CD4-positive, alpha-beta T cell (primary cell): Measurements from ENCODE around the gene TCTN2. TPM values are rescaled to one million over a fixed set of nuclear protein-coding genes. Genes with fewer than 3 reads are reported as not detected.

Source experiments
- ATAC-seq: fragments of 200-7000 bp; cut with Tn5 transposase; one replicate; pipeline ENCODE4 v1.10.0; 2022; ENCODE audit warnings: mild to moderate bottlenecking; ENCODE audit not compliant: poor library complexity
- CTCF ChIA-PET: fragments of 350-600 bp; sonication (Branson Sonifier 250); formaldehyde crosslinking; loops from one replicate; lab custom pipeline; 2021; ENCODE audit warnings: antibody characterized with exemption, inconsistent platforms; lab: Charles Lee
- POLR2A ChIA-PET: fragments of 350-600 bp; sonication (Branson Sonifier 250); formaldehyde crosslinking; loops from one replicate; lab custom pipeline; 2021; ENCODE audit warnings: antibody characterized with exemption, inconsistent platforms; lab: Charles Lee
- DNase-seq, 14 experiments: peaks; one replicate each; pipeline ENCODE4 v3.0.0-alpha.2; 2013 to 2020; ENCODE audit warnings: mixed read lengths in 2 of 14
- H3K27ac ChIP-seq, 2 donors: one replicate each; pipeline versions ENCODE4 v1.5.1 to v1.7.0; 2013; ENCODE audit warnings: low read length in 2 of 2, low read depth in 1 of 2, mild to moderate bottlenecking in 1 of 2
- H3K27me3 ChIP-seq, 2 experiments: 1 replicate in 1 of 2; 2 replicates in 1 of 2; pipeline versions ENCODE4 v1.6.1 to v1.7.0; 2013; ENCODE audit warnings: low read length in 2 of 2, control low read depth in 1 of 2, mild to moderate bottlenecking in 1 of 2, moderate library complexity in 1 of 2; ENCODE audit not compliant: insufficient read depth in 2 of 2, control insufficient read depth in 1 of 2
- H3K36me3 ChIP-seq: one replicate; pipeline ENCODE4 v1.6.1; 2013; ENCODE audit warnings: low read length, control low read depth; ENCODE audit not compliant: insufficient read depth
- H3K4me1 ChIP-seq: one replicate; pipeline ENCODE4 v1.6.1; 2013; ENCODE audit warnings: low read length, control low read depth; ENCODE audit not compliant: insufficient read depth
- H3K4me3 ChIP-seq: one replicate; pipeline ENCODE4 v1.5.1; 2013; ENCODE audit warnings: mild to moderate bottlenecking, low read length, moderate library complexity
- H3K9me3 ChIP-seq, 2 experiments: 1 replicate in 1 of 2; 2 replicates in 1 of 2; pipeline versions ENCODE4 v1.6.1 to v1.7.0; 2013; ENCODE audit warnings: low read length in 2 of 2, mild to moderate bottlenecking in 2 of 2, control low read depth in 1 of 2, moderate library complexity in 1 of 2; ENCODE audit not compliant: control insufficient read depth in 1 of 2, insufficient read depth in 1 of 2
- H3K27ac Mint-ChIP-seq: one replicate; pipeline ENCODE4 v1.8.0; 2020; ENCODE audit warnings: mixed read lengths
- H3K27me3 Mint-ChIP-seq: one replicate; pipeline ENCODE4 v1.8.0; 2021; ENCODE audit warnings: mixed read lengths
- H3K36me3 Mint-ChIP-seq: one replicate; pipeline ENCODE4 v1.8.0; 2021; ENCODE audit warnings: low read depth, mixed read lengths
- H3K4me1 Mint-ChIP-seq: one replicate; pipeline ENCODE4 v1.8.0; 2021; ENCODE audit warnings: low read depth, mixed read lengths
- H3K4me3 Mint-ChIP-seq: one replicate; pipeline ENCODE4 v1.8.0; 2020; ENCODE audit warnings: mild to moderate bottlenecking, mixed read lengths
- H3K9me3 Mint-ChIP-seq: one replicate; pipeline ENCODE4 v1.8.0; 2020; ENCODE audit warnings: mixed read lengths
- intact Hi-C, 2 experiments: fragments of 100-400 bp; cut with DNase I in 1 of 2; cut with micrococcal nuclease in 1 of 2; formaldehyde crosslinking; loops; one replicate each; pipeline versions ENCODE4 v1.15.1 to v1.9.0; 2023 to 2025; cut with DNase I, micrococcal nuclease
- total RNA-seq, 174 experiments: library from RNA in 2 of 174; stranded (reverse) in 2 of 174; gene quantifications; one replicate each; pipeline ENCODE4 v1.2.3 and lab custom pipeline; 2021 to 2026
- TF ChIP-seq, protein P1 (sequence below): fragments of 200-600 bp; IDR thresholded peaks from one replicate; pipeline ENCODE4 v1.8.0; 2022; ENCODE audit warnings: antibody characterized with exemption, mild to moderate bottlenecking

Gene TCTN2
- total RNA-seq, 2 experiments from 2014 or later: 3.2 to 3.5 TPM

DNA sequence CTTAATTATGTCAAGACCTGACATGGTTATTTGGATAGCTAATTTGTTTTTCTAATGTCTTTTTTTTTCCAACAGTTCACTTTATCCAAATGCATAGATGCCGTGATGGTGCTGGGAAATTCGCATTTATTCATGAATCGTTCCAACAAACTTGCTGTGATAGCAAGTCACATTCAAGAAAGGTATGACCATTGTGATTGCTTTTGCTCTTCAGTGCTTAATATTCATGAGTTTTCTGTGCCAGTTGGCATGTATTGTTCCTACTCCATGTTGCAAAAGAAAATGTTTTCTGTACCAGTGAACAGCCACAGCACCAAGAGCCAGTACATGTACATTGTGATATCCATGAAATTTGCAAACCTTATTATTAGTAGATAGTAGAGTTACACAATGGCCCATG lies 25.5 kb upstream of the TCTN2 start:
- ATAC-seq (no peak), DNase-seq (no peak)
- intact Hi-C loops: no loop called here
- Histone ChIP-seq H3K27me3 (no peaks in the 10 kb centered on the region), H3K9me3 (no peaks in the 10 kb centered on the region), H3K36me3 (peaks cover 43% of the 10 kb centered on the region), H3K27ac (no peak overlapping the region), H3K4me1 (no peaks in the 10 kb centered on the region), H3K4me3 (no peak overlapping the region)
- Mint-ChIP-seq H3K27ac (no peak overlapping the region), H3K27me3 (no peaks in the 10 kb centered on the region), H3K36me3 (peaks cover 61% of the 10 kb centered on the region), H3K4me3 (no peak overlapping the region), H3K9me3 (no peaks in the 10 kb centered on the region), H3K4me1 (no peaks in the 10 kb centered on the region)
- TF ChIP-seq, protein P1, sequence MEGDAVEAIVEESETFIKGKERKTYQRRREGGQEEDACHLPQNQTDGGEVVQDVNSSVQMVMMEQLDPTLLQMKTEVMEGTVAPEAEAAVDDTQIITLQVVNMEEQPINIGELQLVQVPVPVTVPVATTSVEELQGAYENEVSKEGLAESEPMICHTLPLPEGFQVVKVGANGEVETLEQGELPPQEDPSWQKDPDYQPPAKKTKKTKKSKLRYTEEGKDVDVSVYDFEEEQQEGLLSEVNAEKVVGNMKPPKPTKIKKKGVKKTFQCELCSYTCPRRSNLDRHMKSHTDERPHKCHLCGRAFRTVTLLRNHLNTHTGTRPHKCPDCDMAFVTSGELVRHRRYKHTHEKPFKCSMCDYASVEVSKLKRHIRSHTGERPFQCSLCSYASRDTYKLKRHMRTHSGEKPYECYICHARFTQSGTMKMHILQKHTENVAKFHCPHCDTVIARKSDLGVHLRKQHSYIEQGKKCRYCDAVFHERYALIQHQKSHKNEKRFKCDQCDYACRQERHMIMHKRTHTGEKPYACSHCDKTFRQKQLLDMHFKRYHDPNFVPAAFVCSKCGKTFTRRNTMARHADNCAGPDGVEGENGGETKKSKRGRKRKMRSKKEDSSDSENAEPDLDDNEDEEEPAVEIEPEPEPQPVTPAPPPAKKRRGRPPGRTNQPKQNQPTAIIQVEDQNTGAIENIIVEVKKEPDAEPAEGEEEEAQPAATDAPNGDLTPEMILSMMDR: no peak
- CTCF ChIA-PET: no interaction called here
- POLR2A ChIA-PET: no interaction called here

DNA sequence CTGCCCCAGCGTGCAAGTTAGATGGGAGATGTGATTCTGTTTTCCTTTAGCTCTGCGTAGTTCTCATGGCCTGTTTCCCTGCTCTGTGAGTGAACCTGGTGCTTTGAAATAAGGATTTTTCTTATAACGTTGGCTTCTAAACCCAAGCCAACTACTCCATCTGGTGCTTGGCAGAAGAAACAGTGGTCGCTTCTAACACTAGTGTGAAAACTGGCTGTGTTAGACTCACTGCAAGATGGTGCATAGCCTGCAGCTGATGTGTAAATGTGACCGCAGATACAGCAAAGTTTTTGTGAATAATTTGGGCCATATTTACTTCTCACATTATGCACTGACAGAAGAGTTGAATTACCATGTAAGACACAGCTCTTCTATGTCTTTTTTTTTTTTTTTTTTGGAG lies 25.0 kb upstream of the TCTN2 start:
- Histone ChIP-seq H3K27me3 (no peaks in the 10 kb centered on the region), H3K4me3 (no peak overlapping the region), H3K27ac (no peak overlapping the region), H3K36me3 (peaks cover 47% of the 10 kb centered on the region), H3K4me1 (no peaks in the 10 kb centered on the region), H3K9me3 (no peaks in the 10 kb centered on the region)
- Mint-ChIP-seq H3K27me3 (no peaks in the 10 kb centered on the region), H3K9me3 (no peaks in the 10 kb centered on the region), H3K4me3 (no peak overlapping the region), H3K36me3 (peaks cover 66% of the 10 kb centered on the region), H3K4me1 (no peaks in the 10 kb centered on the region), H3K27ac (no peak overlapping the region)
- TF ChIP-seq, protein P1: no peak
- no peak for DNase-seq
- ChIA-PET POLR2A (no interaction called here), CTCF (no interaction called here)
- intact Hi-C loops: no loop called here
- no peak for ATAC-seq

DNA sequence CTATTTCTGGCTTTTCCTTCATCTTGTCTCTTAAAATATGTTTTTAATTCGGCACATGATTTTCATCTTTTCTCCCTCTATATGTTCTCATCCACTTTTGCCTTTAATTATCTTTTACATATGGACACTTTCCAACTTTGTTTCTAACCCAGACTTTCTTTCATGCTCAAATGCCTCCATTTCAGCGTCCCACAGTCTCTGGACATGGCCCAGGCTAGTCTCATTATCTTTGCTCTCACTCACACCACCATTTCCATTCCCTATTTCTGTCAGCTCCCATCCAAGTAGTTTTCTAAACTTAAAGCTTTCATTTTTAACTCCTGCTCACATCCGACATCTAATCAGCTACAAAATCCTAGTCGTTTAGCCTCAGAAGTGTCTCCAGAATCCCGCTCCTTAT lies 22.5 kb upstream of the TCTN2 start:
- ChIA-PET POLR2A (no interaction called here), CTCF (no interaction called here)
- Histone ChIP-seq H3K4me3 (no peak overlapping the region), H3K4me1 (no peaks in the 10 kb centered on the region), H3K27ac (no peak overlapping the region), H3K27me3 (no peaks in the 10 kb centered on the region), H3K9me3 (no peaks in the 10 kb centered on the region), H3K36me3 (peaks cover 54% of the 10 kb centered on the region)
- Mint-ChIP-seq H3K27me3 (no peaks in the 10 kb centered on the region), H3K4me1 (no peaks in the 10 kb centered on the region), H3K9me3 (no peaks in the 10 kb centered on the region), H3K27ac (no peak overlapping the region), H3K4me3 (no peak overlapping the region), H3K36me3 (peaks cover 75% of the 10 kb centered on the region)
- ATAC-seq (no peak), DNase-seq (no peak)
- TF ChIP-seq, protein P1: no peak
- intact Hi-C loops: no loop called here
